PFSK-1 (cell line): ENCODE results near the gene SLC4A11.

Source experiments
- FOXP2 ChIP-seq: optimal IDR thresholded peaks from 2 replicates; pipeline ENCODE3; 2011; ENCODE audit warnings: borderline replicate concordance, control low read depth, inconsistent platforms; ENCODE audit not compliant: insufficient read depth; ENCODE audit errors: extremely low read length, extremely low read depth
- POLR2AphosphoS5 ChIP-seq: IDR thresholded peaks from 2 replicates; pipeline ENCODE4 v1.6.1; 2012; ENCODE audit warnings: low read depth, mild to moderate bottlenecking, control low read depth, low read length, moderate library complexity
- SIN3A ChIP-seq: IDR thresholded peaks from 2 replicates; pipeline ENCODE4 v1.6.1; 2012; ENCODE audit warnings: mild to moderate bottlenecking, low read length, moderate library complexity, borderline replicate concordance; ENCODE audit not compliant: insufficient read depth
- TAF1 ChIP-seq: IDR thresholded peaks from 2 replicates; pipeline ENCODE4 v1.6.1; 2012; ENCODE audit warnings: low read length, control low read depth, borderline replicate concordance; ENCODE audit not compliant: insufficient read depth
- TF ChIP-seq, protein P1 (sequence below), 2 experiments: IDR thresholded peaks; 2 replicates each; pipeline versions ENCODE4 v1.6.1 to v1.8.0; 2011 to 2012; ENCODE audit warnings: low read depth in 2 of 2, low read length in 2 of 2, control low read depth in 1 of 2, inconsistent platforms in 1 of 2, mild to moderate bottlenecking in 1 of 2, moderate library complexity in 1 of 2; ENCODE audit not compliant: insufficient read depth in 1 of 2

Gene SLC4A11

DNA sequence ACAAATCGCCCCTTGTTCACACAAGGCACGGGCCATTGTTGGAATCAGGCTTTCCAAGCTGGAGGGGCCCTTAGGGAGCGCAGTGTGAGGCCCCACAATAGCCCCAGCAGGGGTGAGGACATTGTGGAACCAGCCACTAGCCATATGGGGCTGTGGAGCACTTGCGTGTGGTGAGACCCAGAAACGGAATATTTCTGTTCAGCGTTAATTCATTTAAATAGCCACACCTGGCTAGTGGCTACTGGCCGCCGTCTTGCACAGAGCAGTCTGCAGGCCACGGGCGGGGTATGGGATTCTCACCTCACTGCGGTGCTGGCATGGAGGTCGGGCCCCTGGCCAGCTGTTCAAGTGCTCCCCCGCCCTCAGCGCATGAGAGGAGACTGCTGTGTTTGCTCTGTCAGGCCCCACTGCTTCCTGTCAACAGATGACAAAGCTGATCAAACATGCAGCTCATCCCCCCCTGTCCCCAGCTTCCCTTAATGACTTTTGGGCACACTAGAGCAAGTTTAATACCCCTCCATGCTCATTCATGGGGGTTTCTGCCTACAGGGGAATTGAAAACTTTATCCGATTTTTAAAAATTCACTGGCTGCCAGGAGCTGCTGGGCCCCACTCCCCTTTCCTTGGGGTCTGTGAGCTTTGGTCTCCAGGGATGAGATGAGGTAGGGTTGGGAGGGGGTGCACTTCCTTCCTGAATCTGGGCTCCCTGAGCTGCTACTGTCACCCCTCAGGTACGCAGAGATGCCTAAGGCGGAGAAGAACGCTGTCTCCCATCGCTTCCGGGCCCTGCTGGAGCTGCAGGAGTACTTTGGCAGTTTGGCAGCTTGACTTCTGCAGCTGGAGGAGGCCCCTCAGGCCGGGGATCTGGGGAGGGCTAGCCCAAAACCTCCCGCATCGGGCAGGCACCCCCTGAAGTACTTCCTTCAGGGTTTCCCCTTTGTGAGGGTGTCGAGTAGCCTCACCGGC lies 16.1 kb downstream of the SLC4A11 start:
- no peak for TF ChIP-seq FOXP2
- no peak for TF ChIP-seq SIN3A
- TF ChIP-seq, protein P1, sequence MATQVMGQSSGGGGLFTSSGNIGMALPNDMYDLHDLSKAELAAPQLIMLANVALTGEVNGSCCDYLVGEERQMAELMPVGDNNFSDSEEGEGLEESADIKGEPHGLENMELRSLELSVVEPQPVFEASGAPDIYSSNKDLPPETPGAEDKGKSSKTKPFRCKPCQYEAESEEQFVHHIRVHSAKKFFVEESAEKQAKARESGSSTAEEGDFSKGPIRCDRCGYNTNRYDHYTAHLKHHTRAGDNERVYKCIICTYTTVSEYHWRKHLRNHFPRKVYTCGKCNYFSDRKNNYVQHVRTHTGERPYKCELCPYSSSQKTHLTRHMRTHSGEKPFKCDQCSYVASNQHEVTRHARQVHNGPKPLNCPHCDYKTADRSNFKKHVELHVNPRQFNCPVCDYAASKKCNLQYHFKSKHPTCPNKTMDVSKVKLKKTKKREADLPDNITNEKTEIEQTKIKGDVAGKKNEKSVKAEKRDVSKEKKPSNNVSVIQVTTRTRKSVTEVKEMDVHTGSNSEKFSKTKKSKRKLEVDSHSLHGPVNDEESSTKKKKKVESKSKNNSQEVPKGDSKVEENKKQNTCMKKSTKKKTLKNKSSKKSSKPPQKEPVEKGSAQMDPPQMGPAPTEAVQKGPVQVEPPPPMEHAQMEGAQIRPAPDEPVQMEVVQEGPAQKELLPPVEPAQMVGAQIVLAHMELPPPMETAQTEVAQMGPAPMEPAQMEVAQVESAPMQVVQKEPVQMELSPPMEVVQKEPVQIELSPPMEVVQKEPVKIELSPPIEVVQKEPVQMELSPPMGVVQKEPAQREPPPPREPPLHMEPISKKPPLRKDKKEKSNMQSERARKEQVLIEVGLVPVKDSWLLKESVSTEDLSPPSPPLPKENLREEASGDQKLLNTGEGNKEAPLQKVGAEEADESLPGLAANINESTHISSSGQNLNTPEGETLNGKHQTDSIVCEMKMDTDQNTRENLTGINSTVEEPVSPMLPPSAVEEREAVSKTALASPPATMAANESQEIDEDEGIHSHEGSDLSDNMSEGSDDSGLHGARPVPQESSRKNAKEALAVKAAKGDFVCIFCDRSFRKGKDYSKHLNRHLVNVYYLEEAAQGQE (IDR thresholded peaks at IDR 0.05; ENCODE audit: insufficient read depth in 1 of 2, low read depth in 2 of 2, low read length in 2 of 2), result no peak
- TF ChIP-seq POLR2AphosphoS5, result no peak
- no peak for TF ChIP-seq TAF1

- no peak for TF ChIP-seq POLR2AphosphoS5
- TF ChIP-seq SIN3A, result no peak
- TF ChIP-seq, protein P1 (IDR thresholded peaks at IDR 0.05; ENCODE audit: insufficient read depth in 1 of 2, low read depth in 2 of 2, low read length in 2 of 2), result no peak
- no peak for TF ChIP-seq FOXP2
- TF ChIP-seq TAF1, result no peak
Measured at GRCh38 chr20:3221398-3222226, 17.4 kb downstream of the SLC4A11 start.

- TF ChIP-seq FOXP2 (peak; percentile 64), POLR2AphosphoS5 (no peak), TAF1 (no peak)
Measured at GRCh38 chr20:3218307-3218988, 20.5 kb downstream of the SLC4A11 start.

DNA sequence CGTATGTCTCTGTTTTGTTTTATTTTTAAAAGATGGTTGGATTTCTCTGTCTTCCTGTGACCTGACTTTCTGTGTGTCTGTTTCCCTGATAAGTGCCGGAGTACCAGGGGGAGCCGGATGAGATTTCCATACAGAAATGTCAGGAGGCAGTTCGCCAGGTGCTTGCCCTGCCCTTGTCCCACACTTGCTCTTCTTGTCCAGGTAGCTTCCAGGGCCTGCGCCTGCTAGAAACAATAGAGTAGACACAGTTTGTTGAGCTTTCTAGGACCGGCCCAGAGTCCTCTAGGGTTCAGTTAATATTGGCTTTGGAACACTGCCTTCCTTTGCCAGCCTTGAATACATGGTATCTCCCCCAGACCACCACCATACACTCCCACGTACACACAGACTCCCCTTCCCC lies 25.8 kb downstream of the SLC4A11 start:
- TF ChIP-seq SIN3A (no peak), POLR2AphosphoS5 (no peak)
- TF ChIP-seq, protein P1 (IDR thresholded peaks at IDR 0.05; ENCODE audit: insufficient read depth in 1 of 2, low read depth in 2 of 2, low read length in 2 of 2), result no peak

GRCh38 chr20:3210346-3210745 lies 28.6 kb downstream of the SLC4A11 start:
- TF ChIP-seq POLR2AphosphoS5 (no peak), TAF1 (no peak), SIN3A (no peak), FOXP2 (no peak)
- TF ChIP-seq, protein P1 (IDR thresholded peaks at IDR 0.05; ENCODE audit: insufficient read depth in 1 of 2, low read depth in 2 of 2, low read length in 2 of 2), result no peak
